ENCODE data around the gene PCGF3.

The PCGF3 gene

DNA sequence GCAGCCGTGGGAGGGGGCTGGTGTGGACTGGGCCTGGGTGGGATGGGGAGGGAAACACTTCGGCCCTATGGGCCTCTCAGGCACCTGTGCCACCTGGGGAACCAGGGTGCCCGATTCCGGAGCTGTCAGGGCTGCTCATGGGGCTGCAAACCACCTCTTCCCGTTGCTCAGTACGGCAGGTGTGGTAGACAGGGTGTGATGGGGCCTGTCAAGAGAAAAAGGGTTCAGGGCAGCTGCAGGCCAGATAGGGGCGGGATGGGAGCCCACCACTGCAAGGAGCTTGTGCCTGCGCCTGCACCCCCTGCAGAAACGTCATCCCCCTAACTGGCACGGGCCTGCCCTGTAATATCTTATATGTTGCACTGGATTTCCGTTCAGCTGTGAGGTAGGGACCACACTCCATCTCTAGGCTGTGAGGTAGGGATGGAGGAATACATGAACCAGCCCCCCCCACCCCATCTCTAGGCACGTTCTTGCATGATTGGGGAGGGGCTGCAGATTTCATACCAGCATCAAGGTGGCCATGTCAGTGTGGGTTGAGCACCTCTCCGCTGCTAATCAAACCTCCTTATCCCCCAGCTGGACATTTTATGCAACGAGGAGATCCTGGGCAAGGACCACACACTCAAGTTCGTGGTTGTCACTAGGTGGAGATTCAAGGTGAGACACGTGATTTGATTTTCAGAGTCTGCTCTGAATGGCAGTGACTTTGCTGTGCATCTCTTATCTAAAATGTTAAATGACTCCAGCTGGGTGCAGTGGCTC is 59.0 kb downstream of the PCGF3 start:
- TF ChIP-seq EP300 (IDR thresholded peaks at IDR 0.05; ENCODE audit: borderline replicate concordance), result no peak
- TF ChIP-seq TEAD4 (IDR thresholded peaks at IDR 0.05), result no peak
- TF ChIP-seq RAD21 (IDR thresholded peaks at IDR 0.05; ENCODE audit: low read depth), result no peak
- TF ChIP-seq CEBPB (IDR thresholded peaks at IDR 0.05), result no peak
- no peak for TF ChIP-seq CREB1 (IDR thresholded peaks at IDR 0.05; ENCODE audit: low read depth)
- TF ChIP-seq TAF1 (IDR thresholded peaks at IDR 0.05; ENCODE audit: low read depth), result no peak
- no peak for TF ChIP-seq FOXM1 (IDR thresholded peaks at IDR 0.05; ENCODE audit: borderline replicate concordance, low read depth)
- no peak for TF ChIP-seq EGR1 (IDR thresholded peaks at IDR 0.05)
- TF ChIP-seq REST (IDR thresholded peaks at IDR 0.05; ENCODE audit: low read depth), result no peak
- TF ChIP-seq USF1 (IDR thresholded peaks at IDR 0.05), result no peak
- no peak for TF ChIP-seq TCF12 (IDR thresholded peaks at IDR 0.05; ENCODE audit: low read depth)
- no peak for TF ChIP-seq YY1 (IDR thresholded peaks at IDR 0.05; ENCODE audit: low read depth)
- TF ChIP-seq ZBTB7A (IDR thresholded peaks at IDR 0.05; ENCODE audit: low read depth), result no peak

GRCh38 chr4:766152-766515 is 60.5 kb downstream of the PCGF3 start:
- no peak for TF ChIP-seq YY1 (IDR thresholded peaks at IDR 0.05; ENCODE audit: low read depth)
- no peak for TF ChIP-seq CREB1 (IDR thresholded peaks at IDR 0.05; ENCODE audit: low read depth)
- TF ChIP-seq EGR1 (IDR thresholded peaks at IDR 0.05), result no peak
- TF ChIP-seq CEBPB (IDR thresholded peaks at IDR 0.05), result no peak
- TF ChIP-seq RAD21 (IDR thresholded peaks at IDR 0.05; ENCODE audit: low read depth), result no peak
- TF ChIP-seq, protein P1, sequence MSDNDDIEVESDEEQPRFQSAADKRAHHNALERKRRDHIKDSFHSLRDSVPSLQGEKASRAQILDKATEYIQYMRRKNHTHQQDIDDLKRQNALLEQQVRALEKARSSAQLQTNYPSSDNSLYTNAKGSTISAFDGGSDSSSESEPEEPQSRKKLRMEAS (IDR thresholded peaks at IDR 0.05), result no peak
- no peak for TF ChIP-seq FOXM1 (IDR thresholded peaks at IDR 0.05; ENCODE audit: borderline replicate concordance, low read depth)
- no peak for TF ChIP-seq REST (IDR thresholded peaks at IDR 0.05; ENCODE audit: low read depth)
- no peak for TF ChIP-seq TEAD4 (IDR thresholded peaks at IDR 0.05)
- TF ChIP-seq USF1 (IDR thresholded peaks at IDR 0.05), result no peak

DNA sequence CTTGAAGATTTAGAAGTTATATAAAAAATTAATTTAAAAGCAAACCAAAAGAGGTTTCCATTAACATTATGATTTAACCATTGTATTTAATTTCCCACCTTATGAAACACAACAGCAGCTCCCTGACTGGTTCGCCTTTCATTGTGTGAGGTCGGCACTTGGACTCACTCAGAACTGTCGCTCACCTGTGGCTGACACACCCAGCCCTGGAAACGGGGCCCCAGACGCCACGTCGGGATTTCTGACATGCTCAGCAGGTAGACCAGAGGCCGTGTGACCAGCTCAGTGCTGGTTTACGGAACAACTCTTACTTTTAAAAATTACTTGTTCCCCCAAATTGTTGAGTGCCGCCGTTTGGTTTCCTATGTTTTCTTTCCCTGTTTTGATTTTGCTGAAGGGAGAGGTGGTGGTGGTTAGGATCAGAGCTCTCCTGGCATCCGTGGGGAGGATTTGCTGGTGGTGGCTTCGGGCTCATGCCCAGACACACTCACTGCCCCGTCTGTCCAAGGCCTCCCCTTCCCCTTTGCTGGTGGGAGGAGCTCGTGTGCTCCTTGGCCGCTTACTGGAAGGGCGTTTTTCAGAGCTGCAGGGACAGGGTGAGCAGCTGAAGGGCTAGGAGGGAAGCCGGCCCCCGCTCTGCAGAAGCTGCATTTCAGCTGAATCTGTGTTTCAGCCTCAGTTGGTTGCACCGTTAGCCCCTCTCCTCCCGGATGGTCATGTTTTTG is 61.1 kb downstream of the PCGF3 start:
- TF ChIP-seq TEAD4 (IDR thresholded peaks at IDR 0.05) (no peak), CEBPB (IDR thresholded peaks at IDR 0.05) (no peak), EP300 (IDR thresholded peaks at IDR 0.05; ENCODE audit: borderline replicate concordance) (no peak), YY1 (IDR thresholded peaks at IDR 0.05; ENCODE audit: low read depth) (no peak), EGR1 (IDR thresholded peaks at IDR 0.05) (no peak), RAD21 (IDR thresholded peaks at IDR 0.05; ENCODE audit: low read depth) (no peak)

GRCh38 chr4:768076-768475 is 62.4 kb downstream of the PCGF3 start:
- TF ChIP-seq EP300 (IDR thresholded peaks at IDR 0.05; ENCODE audit: borderline replicate concordance), result no peak
- no peak for TF ChIP-seq USF1 (IDR thresholded peaks at IDR 0.05)
- no peak for TF ChIP-seq REST (IDR thresholded peaks at IDR 0.05; ENCODE audit: low read depth)
- no peak for TF ChIP-seq NFIC (IDR thresholded peaks at IDR 0.05)
- TF ChIP-seq CREB1 (IDR thresholded peaks at IDR 0.05; ENCODE audit: low read depth), result no peak
- TF ChIP-seq RAD21 (IDR thresholded peaks at IDR 0.05; ENCODE audit: low read depth), result no peak
- TF ChIP-seq, protein P1 (IDR thresholded peaks at IDR 0.05), result no peak
- TF ChIP-seq CEBPB (IDR thresholded peaks at IDR 0.05), result no peak
- no peak for TF ChIP-seq EGR1 (IDR thresholded peaks at IDR 0.05)
- no peak for TF ChIP-seq ZBTB7A (IDR thresholded peaks at IDR 0.05; ENCODE audit: low read depth)
- no peak for TF ChIP-seq FOXM1 (IDR thresholded peaks at IDR 0.05; ENCODE audit: borderline replicate concordance, low read depth)
- TF ChIP-seq TCF12 (IDR thresholded peaks at IDR 0.05; ENCODE audit: low read depth), result no peak
- no peak for TF ChIP-seq TEAD4 (IDR thresholded peaks at IDR 0.05)
- no peak for TF ChIP-seq YY1 (IDR thresholded peaks at IDR 0.05; ENCODE audit: low read depth)
- TF ChIP-seq TAF1 (IDR thresholded peaks at IDR 0.05; ENCODE audit: low read depth), result no peak
